Activated CD8-positive, alpha-beta memory T cell treated with anti-CD3 and anti-CD28 coated beads, Interleukin-2, amount 50 U/mL, for 24 hours (primary cell): Measurements from ENCODE around the gene ZNF185.

Experiments used
- DNase-seq: peaks from one replicate; pipeline ENCODE4 v3.0.0-alpha.2; 2020; ENCODE audit errors: extremely low read depth

Gene ZNF185

GRCh38 chrX:152917656-152918579, 20.1 kb downstream of the ZNF185 start:
- DNase-seq = no peak

GRCh38 chrX:152918707-152919106, 20.8 kb downstream of the ZNF185 start:
- DNase-seq = no peak

GRCh38 chrX:152923599-152923998, 25.7 kb downstream of the ZNF185 start:
- no peak for DNase-seq

- DNase-seq = no peak
Measured at GRCh38 chrX:152925835-152926234, 28.0 kb downstream of the ZNF185 start.

DNA sequence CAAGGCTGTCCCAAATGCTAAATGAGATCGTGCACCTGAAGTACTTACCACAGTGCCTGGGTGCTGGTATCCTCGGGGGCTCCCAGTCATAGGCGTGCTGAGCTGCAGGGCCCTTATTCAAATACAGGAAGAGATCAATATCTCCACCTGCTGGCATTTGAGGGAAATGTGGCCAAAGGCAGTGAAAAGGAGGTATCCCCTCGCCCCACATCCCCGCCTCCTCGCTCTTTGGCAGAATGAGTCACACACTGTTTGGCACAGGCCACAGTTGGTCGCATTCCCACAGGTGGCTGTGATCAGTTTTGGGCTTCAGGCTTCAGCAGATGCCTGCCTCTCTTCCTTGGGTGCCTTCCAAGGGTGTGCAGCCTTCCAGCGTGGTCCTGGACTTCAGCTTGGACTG, 28.4 kb downstream of the ZNF185 start:
- DNase-seq = peak; percentile 10

DNA sequence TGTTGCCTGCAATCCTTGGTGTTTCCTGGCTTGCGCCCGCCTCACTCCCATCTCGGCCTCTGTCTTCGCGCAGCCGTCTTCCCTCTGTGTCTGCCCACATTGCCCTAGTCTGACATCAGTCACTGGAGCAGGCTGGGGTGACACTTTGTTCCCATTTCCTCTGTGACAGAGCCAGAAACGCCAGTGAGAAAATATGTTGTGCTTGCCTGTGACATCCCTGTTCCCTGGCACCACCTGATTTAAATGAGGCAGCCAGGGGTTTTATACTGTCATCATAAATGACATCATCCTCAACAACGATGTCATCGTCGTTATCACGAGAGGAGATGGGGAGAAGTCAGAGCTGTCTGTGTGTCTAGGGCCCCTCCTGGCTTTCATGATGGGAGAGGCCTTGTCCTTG, 29.1 kb downstream of the ZNF185 start:
- DNase-seq = no peak

DNA sequence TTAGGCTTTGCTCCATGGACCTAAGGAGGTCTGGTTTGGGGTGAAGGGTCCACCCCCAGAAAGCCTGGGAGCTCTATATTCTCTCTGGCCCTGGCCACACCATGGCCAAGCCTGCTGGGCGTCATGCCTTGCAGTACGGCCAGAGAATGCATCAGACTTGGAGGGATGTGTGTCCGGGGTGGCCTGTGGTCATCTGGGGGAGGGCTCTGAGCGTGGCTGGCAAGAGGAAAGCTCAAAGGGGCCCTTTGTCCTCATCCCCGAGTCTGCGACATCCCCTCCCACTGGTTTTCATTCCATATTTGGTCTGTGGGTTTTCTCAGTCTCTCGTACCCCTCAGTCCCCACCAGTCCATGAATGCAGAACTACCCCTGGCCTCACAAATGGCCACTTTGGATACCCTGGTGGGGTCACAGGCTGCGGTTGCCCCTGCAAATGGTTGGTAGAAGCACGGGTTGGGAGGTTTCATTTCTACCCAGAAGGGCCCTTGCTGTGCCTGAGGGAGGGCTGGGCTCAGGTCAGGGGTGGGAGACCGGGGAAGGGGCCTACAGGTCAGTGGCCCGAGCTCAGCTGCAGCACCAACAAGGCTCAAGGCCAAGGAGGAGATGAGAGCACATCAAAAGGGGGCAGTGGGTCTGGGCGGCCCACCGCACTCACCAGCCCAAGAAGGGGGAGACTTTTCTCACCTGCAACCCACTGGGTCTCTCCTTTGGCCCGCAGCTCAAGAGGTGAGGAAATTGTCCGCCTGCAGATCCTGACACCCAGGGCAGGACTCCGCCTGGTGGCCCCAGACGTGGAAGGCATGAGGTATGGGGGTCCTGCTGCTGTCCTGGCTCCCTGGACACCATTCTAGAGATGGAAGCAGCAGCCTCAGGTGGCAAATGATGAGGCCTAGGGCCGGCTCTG, 30.2 kb downstream of the ZNF185 start:
- DNase-seq = no peak

DNA sequence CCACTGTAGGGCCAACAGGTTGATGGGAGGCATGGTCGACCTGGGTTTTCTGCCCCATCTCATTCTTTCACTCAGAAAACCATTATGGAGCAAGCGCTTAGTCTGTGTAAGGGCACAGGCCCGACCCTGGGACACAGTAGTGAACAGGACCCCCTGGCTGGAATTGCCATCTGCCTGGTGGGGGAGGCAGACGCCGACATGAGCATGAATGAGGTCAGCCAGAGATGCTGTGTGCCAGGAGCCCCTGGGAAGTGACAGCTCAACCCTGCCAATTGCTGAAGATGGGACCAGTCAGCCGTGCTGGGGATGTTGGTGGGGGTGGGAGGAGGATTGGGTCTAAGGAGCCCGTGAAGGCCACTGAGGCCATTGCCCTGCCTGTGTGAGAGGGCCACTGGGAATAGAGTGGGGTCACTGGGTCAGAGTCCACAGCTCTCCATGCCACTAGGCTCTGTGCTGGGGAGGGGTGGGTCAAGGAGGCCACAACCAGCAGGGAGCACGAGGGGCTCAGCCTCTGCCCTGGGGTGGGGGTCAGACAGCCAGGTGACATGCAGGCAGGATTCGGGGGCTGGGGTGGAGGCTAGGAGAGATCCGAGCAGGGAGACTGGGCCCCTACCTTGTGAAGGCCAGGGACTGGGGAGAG, 31.0 kb downstream of the ZNF185 start:
- no peak for DNase-seq

- DNase-seq = no peak
Measured at GRCh38 chrX:152929898-152930297, 32.0 kb downstream of the ZNF185 start.

GRCh38 chrX:152930516-152930915, 32.6 kb downstream of the ZNF185 start:
- DNase-seq = no peak

DNA sequence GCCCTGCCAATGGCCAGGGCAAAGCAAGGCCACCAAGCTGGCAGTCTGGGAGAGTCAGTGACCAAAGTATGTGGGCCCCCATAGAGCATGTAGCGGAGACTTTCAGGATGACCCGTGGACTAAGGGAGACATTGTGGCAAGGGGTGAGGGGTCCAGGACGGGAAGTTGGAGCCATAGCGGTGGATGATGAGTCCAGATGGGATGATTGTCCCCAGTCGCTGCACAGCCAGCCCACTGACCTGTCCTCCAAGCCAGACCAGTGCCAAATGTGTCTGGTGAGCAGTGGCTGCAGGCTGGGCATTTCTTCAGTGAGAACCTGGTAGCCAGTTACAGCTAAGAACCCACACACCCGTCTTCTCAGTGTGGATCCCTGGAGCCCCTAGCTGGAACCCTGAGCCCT, 34.3 kb downstream of the ZNF185 start:
- no peak for DNase-seq

DNA sequence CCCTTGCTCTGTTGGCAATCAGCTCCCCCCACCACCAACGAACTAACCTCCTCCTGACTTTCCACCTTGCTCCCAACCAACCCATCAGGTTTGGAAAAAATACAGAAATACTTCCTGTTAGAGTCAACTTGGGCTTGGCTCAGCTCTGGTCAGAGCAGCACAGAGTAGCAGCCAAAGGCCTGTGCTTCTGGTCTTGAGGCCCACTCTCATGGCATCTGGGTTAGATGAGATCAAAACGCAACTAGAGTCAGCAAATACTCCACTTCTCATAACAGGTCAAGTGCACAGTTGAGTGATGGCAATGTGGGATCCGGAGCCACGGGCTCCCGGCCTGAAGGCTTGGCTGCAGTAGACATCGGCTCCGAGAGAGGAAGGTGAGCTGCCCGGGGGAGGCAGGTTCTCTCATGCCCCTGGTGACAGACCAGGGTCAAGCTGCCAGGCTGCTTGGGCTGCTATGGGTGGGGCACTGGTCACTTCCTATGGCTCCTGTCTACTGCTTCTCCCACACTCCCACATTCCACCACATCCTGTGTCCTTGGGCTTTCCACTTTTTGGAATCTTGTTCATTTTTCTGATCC, 34.8 kb downstream of the ZNF185 start:
- no peak for DNase-seq

DNA sequence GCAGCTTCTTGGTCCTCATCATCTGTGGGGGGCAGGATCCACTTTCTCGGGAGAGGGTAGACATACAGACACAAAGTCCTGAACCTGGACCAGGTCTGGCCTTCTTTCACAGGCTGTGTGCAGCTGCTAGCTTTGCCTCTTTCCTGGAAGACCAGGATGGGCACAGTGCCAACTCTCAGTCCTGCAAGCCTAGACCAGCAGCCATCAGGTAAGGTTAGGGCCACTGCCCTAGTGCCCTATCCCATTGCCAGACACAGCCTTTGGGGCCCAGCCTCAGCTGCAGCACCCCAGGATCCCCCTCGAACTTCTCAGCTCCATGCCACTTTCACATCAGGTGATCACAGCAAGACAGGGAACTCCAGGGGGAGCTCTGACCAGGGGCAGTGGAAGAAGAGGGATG, 38.4 kb downstream of the ZNF185 start:
- DNase-seq = no peak

DNA sequence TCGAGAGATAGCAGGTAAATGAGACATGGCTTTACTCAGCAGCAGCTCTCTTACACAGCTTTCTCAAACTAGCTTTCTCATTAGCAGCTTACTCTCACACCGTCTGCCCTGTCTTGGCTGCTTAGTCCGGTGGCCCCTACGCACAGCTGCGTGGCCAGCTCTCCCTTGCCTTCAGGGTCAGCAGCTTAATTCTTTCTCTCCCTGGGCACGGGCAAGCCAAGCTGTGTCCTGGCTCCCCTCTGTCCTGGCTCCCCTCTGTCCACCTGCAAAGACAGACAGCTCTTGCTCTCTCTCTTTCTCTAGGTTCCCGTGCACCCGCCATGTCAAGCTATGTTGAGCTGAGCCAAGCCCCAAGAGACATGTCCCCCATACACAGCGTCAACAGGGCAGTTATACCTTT, 39.4 kb downstream of the ZNF185 start:
- DNase-seq = no peak

GRCh38 chrX:152941328-152942076, 43.6 kb downstream of the ZNF185 start:
- peak; percentile 65 for DNase-seq

- no peak for DNase-seq
Measured at GRCh38 chrX:152942077-152942442, 44.2 kb downstream of the ZNF185 start.

DNA sequence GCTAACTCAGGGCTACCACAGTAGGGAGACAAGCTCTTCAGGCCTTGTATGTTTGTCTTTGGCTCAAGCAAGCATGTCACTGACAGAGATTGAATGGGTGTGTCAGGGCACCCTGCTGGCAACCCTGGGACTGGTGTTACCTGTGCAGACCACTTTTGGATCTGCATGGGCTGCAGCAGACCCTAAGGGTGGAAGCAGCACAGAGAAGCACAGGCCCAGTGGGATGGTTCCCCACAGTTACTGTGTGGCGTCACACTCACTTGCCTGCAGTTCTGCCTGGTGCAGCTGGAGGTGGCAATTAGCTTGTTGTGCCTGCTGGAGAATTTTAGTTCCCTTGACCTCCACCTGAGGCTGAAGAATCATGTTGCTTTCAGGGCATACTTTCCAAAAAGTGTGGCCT, 46.0 kb downstream of the ZNF185 start:
- no peak for DNase-seq

DNA sequence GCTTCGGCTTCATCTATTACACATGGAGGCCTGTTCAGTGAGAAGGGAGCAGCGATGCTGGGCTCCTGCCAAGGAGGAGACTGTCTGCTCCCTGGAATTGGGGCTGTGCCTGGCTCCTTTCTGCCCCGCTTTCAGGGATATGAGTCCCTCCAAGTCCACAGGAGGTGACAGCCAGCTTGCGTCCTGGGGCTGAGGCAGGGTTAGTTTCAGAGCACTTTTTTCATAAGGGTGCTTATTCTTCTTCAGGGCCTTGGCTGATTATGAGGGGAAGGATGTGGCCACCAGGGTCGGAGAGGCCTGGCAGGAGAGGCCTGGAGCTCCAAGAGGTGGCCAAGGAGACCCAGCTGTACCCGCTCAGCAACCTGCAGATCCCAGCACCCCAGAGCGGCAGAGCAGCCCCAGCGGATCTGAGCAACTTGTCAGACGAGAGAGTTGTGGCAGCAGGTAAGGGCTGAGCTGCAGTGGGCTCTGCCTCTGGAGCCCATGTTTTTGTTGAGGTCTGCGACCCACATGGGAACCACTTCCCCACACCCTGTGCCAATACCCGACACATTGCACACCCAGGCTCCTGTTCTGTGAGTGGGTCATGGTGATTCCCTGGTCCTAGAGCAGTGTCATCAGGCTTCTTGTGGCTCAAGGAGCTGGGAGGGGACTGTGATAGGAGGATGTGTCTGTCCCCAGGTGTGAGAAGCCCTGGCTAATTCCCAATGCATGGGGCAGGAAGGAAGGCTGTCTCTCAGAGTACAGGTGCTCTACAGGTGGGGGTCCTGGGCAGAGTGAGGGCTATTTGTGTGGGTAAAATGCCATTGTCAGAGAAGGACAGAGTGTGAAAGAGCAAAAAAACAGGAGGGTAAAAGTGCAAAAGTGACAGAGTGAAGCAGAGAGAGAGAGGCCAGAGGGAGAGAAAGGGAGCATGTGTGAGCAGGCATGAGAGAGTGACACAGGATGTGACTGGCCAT, 47.4 kb downstream of the ZNF185 start:
- no peak for DNase-seq

GRCh38 chrX:152946681-152947080, 48.8 kb downstream of the ZNF185 start:
- no peak for DNase-seq
